ENCODE results near the gene HTR2B.

DNA sequence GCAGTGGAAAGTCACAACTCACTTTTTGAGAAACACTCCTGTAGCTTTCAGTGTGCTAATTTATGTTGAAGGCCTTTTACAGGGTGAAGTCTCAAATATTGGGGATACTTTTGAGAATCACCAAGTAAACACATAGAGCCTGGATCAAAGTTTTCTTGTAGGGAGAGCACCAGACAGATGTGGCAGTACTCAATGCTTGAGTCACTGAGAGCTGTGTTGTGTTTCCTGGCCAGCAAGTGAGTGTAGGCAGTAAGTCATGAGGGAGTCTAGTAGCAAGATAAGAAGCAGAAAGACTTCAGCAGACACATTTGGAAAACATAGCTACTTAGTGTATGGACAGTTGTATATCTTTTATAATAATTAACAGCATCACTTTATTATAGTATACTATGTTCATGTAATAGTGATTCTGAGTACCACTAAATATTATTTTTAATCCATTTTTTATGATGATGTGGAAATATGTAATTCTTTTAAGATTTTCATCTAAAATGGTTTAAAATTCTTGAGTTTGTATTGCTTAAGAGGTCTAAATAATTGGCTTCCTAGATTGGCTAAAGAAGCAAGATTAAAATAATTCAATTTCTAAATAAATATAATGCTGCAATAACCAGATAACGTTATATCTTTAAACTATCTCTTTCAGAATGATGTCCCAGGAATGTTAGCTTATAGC lies 55.3 kb downstream of the HTR2B start:
- TF ChIP-seq, protein P1, sequence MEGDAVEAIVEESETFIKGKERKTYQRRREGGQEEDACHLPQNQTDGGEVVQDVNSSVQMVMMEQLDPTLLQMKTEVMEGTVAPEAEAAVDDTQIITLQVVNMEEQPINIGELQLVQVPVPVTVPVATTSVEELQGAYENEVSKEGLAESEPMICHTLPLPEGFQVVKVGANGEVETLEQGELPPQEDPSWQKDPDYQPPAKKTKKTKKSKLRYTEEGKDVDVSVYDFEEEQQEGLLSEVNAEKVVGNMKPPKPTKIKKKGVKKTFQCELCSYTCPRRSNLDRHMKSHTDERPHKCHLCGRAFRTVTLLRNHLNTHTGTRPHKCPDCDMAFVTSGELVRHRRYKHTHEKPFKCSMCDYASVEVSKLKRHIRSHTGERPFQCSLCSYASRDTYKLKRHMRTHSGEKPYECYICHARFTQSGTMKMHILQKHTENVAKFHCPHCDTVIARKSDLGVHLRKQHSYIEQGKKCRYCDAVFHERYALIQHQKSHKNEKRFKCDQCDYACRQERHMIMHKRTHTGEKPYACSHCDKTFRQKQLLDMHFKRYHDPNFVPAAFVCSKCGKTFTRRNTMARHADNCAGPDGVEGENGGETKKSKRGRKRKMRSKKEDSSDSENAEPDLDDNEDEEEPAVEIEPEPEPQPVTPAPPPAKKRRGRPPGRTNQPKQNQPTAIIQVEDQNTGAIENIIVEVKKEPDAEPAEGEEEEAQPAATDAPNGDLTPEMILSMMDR (IDR thresholded peaks at IDR 0.05), result no peak
- no peak for TF ChIP-seq POLR2A (IDR thresholded peaks at IDR 0.05)

All from heart left ventricle (tissue), 13 donors.